WTC11 (cell line): ENCODE results near the gene CD70. TPM values are rescaled to one million over a fixed set of nuclear protein-coding genes. Genes with fewer than 3 reads are reported as not detected.

Experiments used
- ATAC-seq: fragments of 200-7000 bp; cut with Tn5 transposase; 2 replicates; pipeline ENCODE4 v1.10.0; 2021; ENCODE audit warnings: mild to moderate bottlenecking, moderate library complexity
- CTCF ChIA-PET: fragments of 300-600 bp; sonication (Branson Sonifier 250); formaldehyde crosslinking; loops from one replicate; lab custom pipeline; 2021; ENCODE audit warnings: antibody characterized with exemption; lab: Charles Lee
- POLR2A ChIA-PET: fragments of 350-600 bp; sonication (Branson Sonifier 250); formaldehyde crosslinking; loops from one replicate; lab custom pipeline; 2021; ENCODE audit warnings: antibody characterized with exemption; lab: Charles Lee
- DNase-seq: peaks from one replicate; pipeline ENCODE4 v3.0.0; 2021; ENCODE audit warnings: low spot score
- H3K27ac Mint-ChIP-seq: 2 replicates; pipeline ENCODE4 v1.8.0; 2021; ENCODE audit warnings: mixed read lengths
- H3K27me3 Mint-ChIP-seq: 2 replicates; pipeline ENCODE4 v1.8.0; 2021; ENCODE audit warnings: low read depth, mild to moderate bottlenecking, moderate library complexity, mixed read lengths
- H3K36me3 Mint-ChIP-seq: 2 replicates; pipeline ENCODE4 v1.8.0; 2021; ENCODE audit warnings: mixed read lengths
- H3K4me1 Mint-ChIP-seq: 2 replicates; pipeline ENCODE4 v1.8.0; 2022; ENCODE audit warnings: mixed read lengths
- H3K4me3 Mint-ChIP-seq: 2 replicates; pipeline ENCODE4 v1.8.0; 2021; ENCODE audit warnings: mild to moderate bottlenecking, moderate library complexity, mixed read lengths
- H3K9me3 Mint-ChIP-seq: 2 replicates; pipeline ENCODE4 v1.8.0; 2021; ENCODE audit warnings: mixed read lengths
- ARID4B ChIP-seq: sonication (generic); formaldehyde crosslinking; IDR thresholded peaks from 2 replicates; pipeline ENCODE4 v1.8.0; 2023; ENCODE audit warnings: missing genetic modification reagents, mild to moderate bottlenecking, borderline replicate concordance
- CREB1 ChIP-seq: sonication (generic); formaldehyde crosslinking; IDR thresholded peaks from 2 replicates; pipeline ENCODE4 v1.8.0; 2023; ENCODE audit warnings: mild to moderate bottlenecking, missing genetic modification reagents
- ERG ChIP-seq: fragments of 250-450 bp; sonication (Bioruptor Pico); IDR thresholded peaks from 2 replicates; pipeline ENCODE4 v1.8.0; 2021; ENCODE audit warnings: mild to moderate bottlenecking
- FOXK1 ChIP-seq: sonication (generic); formaldehyde crosslinking; IDR thresholded peaks from 2 replicates; pipeline ENCODE4 v1.8.0; 2022; ENCODE audit warnings: mild to moderate bottlenecking, moderate library complexity, missing genetic modification reagents
- FOXP1 ChIP-seq: sonication (generic); formaldehyde crosslinking; IDR thresholded peaks from 2 replicates; pipeline ENCODE4 v1.8.0; 2022; ENCODE audit warnings: missing genetic modification reagents, mild to moderate bottlenecking, moderate library complexity, borderline replicate concordance
- GABPB1 ChIP-seq: sonication (generic); formaldehyde crosslinking; IDR thresholded peaks from 2 replicates; pipeline ENCODE4 v1.8.1; 2023; ENCODE audit warnings: mild to moderate bottlenecking, missing genetic modification reagents
- GRHL2 ChIP-seq: fragments of 250-450 bp; sonication (Bioruptor Pico); IDR thresholded peaks from 2 replicates; pipeline ENCODE4 v1.8.0; 2022; ENCODE audit warnings: mild to moderate bottlenecking, moderate library complexity; ENCODE audit not compliant: insufficient replicate concordance, severe bottlenecking
- HMGA2 ChIP-seq: fragments of 250-450 bp; sonication (Bioruptor Pico); IDR thresholded peaks from 2 replicates; pipeline ENCODE4 v1.4.0; 2021; ENCODE audit warnings: mild to moderate bottlenecking, moderate library complexity
- IRF2 ChIP-seq: sonication (generic); formaldehyde crosslinking; IDR thresholded peaks from 2 replicates; pipeline ENCODE4 v1.8.0; 2022; ENCODE audit warnings: low read depth, missing genetic modification reagents, borderline replicate concordance
- MLX ChIP-seq: sonication (generic); formaldehyde crosslinking; IDR thresholded peaks from 2 replicates; pipeline ENCODE4 v1.8.1; 2023; ENCODE audit warnings: mild to moderate bottlenecking, missing genetic modification reagents, moderate library complexity
- SMAD3 ChIP-seq: sonication (generic); formaldehyde crosslinking; IDR thresholded peaks from 2 replicates; pipeline ENCODE4 v1.8.0; 2022; ENCODE audit warnings: missing genetic modification reagents, mild to moderate bottlenecking, borderline replicate concordance
- SP1 ChIP-seq: sonication (generic); formaldehyde crosslinking; conservative IDR thresholded peaks from 2 replicates; pipeline ENCODE4 v1.8.1; 2022; ENCODE audit warnings: missing genetic modification reagents
- TCF7 ChIP-seq: sonication (generic); formaldehyde crosslinking; IDR thresholded peaks from 2 replicates; pipeline ENCODE4 v1.8.0; 2022; ENCODE audit warnings: mild to moderate bottlenecking, low read depth, missing genetic modification reagents, moderate library complexity
- USF1 ChIP-seq: sonication (generic); formaldehyde crosslinking; IDR thresholded peaks from 2 replicates; pipeline ENCODE4 v1.8.0; 2022; ENCODE audit warnings: mild to moderate bottlenecking, missing genetic modification reagents
- ZNF317 ChIP-seq: sonication (generic); formaldehyde crosslinking; IDR thresholded peaks from 2 replicates; pipeline ENCODE4 v1.8.1; 2023; ENCODE audit warnings: low read depth, mild to moderate bottlenecking, moderate library complexity, missing genetic modification reagents, borderline replicate concordance
- ZNF416 ChIP-seq: fragments of 250-450 bp; sonication (Bioruptor Pico); IDR thresholded peaks from 2 replicates; pipeline ENCODE4 v1.9.0; 2021; ENCODE audit warnings: mild to moderate bottlenecking, inconsistent platforms
- ZSCAN18 ChIP-seq: fragments of 250-450 bp; sonication (Bioruptor Pico); IDR thresholded peaks from 2 replicates; pipeline ENCODE4 v2.1.2; 2022; ENCODE audit warnings: mild to moderate bottlenecking, moderate library complexity
- total RNA-seq: library from RNA; stranded (reverse); gene quantifications from 3 replicates; pipeline ENCODE4 v1.2.3, GENCODE V29; 2021
- TF ChIP-seq, protein P1 (sequence below): fragments of 250-450 bp; sonication (Bioruptor Pico); IDR thresholded peaks from 2 replicates; pipeline ENCODE4 v1.9.0; 2021; ENCODE audit warnings: mild to moderate bottlenecking, borderline replicate concordance

CD70 gene
- total RNA-seq, 1 experiment from 2014 or later = 2.1 TPM

- TF ChIP-seq, protein P1, sequence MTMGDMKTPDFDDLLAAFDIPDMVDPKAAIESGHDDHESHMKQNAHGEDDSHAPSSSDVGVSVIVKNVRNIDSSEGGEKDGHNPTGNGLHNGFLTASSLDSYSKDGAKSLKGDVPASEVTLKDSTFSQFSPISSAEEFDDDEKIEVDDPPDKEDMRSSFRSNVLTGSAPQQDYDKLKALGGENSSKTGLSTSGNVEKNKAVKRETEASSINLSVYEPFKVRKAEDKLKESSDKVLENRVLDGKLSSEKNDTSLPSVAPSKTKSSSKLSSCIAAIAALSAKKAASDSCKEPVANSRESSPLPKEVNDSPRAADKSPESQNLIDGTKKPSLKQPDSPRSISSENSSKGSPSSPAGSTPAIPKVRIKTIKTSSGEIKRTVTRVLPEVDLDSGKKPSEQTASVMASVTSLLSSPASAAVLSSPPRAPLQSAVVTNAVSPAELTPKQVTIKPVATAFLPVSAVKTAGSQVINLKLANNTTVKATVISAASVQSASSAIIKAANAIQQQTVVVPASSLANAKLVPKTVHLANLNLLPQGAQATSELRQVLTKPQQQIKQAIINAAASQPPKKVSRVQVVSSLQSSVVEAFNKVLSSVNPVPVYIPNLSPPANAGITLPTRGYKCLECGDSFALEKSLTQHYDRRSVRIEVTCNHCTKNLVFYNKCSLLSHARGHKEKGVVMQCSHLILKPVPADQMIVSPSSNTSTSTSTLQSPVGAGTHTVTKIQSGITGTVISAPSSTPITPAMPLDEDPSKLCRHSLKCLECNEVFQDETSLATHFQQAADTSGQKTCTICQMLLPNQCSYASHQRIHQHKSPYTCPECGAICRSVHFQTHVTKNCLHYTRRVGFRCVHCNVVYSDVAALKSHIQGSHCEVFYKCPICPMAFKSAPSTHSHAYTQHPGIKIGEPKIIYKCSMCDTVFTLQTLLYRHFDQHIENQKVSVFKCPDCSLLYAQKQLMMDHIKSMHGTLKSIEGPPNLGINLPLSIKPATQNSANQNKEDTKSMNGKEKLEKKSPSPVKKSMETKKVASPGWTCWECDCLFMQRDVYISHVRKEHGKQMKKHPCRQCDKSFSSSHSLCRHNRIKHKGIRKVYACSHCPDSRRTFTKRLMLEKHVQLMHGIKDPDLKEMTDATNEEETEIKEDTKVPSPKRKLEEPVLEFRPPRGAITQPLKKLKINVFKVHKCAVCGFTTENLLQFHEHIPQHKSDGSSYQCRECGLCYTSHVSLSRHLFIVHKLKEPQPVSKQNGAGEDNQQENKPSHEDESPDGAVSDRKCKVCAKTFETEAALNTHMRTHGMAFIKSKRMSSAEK (CRISPR knock-in tag) = no peak
- TF ChIP-seq SMAD3 (CRISPR knock-in tag) (no peak), ZNF317 (CRISPR knock-in tag) (no peak), FOXK1 (CRISPR knock-in tag) (no peak), HMGA2 (no peak)
Observed at GRCh38 chr19:6572217-6572616, 18.7 kb downstream of the CD70 start (continued).

- Mint-ChIP-seq H3K9me3 (peaks cover 34% of the 10 kb centered on the region), H3K4me1 (peaks cover 7% of the 10 kb centered on the region; the same call in 1 of the 2 replicates), H3K36me3 (peaks cover 10% of the 10 kb centered on the region)
- ATAC-seq = no peak
- CTCF ChIA-PET = interaction anchor here (1.0 kb wide), 1 partner anchor 19 kb away, joined by 4 read pairs; no protein-coding TSS in a partner anchor
- TF ChIP-seq IRF2 (CRISPR knock-in tag) (no peak), HMGA2 (no peak), FOXP1 (CRISPR knock-in tag) (no peak), USF1 (CRISPR knock-in tag) (no peak), GABPB1 (CRISPR knock-in tag) (no peak)
- TF ChIP-seq, all 79 proteins: peak for 0
- POLR2A ChIA-PET = no interaction called here
- DNase-seq = no peak
- Mint-ChIP-seq H3K4me3 (no peak overlapping the region), H3K27me3 (peaks cover 14% of the 10 kb centered on the region), H3K27ac (no peak overlapping the region)
Observed at GRCh38 chr19:6571167-6571566, 19.8 kb downstream of the CD70 start.

DNA sequence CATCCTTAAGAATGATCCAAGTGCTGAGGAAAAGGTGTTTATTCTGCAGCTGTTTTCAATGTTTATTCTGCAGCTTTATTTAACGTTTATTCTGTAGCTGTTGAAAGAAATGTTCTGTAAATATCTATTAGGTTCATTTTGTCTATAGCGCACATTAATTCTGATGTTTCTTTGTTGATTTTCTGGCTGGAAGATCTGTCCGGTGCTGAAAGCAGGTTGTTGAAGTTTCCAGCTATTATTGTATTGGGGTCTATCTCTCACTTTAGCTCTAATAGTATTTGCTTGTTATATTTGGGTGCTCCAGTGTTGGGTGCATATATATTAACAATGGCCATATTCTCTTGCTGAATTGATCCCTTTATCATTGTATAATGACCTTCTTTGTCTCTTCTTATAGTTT is 20.2 kb downstream of the CD70 start:
- ATAC-seq = no peak
- peaks cover 35% of the 10 kb centered on the region for H3K9me3 Mint-ChIP-seq
- H3K27ac Mint-ChIP-seq = no peak overlapping the region
- ChIA-PET POLR2A (no interaction called here), CTCF (interaction anchor here (1.0 kb wide), 1 partner anchor 19 kb away, joined by 4 read pairs; no protein-coding TSS in a partner anchor)
- peaks cover 14% of the 10 kb centered on the region for H3K27me3 Mint-ChIP-seq
- no peak for DNase-seq
- H3K36me3 Mint-ChIP-seq = peaks cover 14% of the 10 kb centered on the region
- no peak overlapping the region for H3K4me3 Mint-ChIP-seq
- H3K4me1 Mint-ChIP-seq = peaks cover 7% of the 10 kb centered on the region; the same call in 1 of the 2 replicates
- TF ChIP-seq ARID4B (CRISPR knock-in tag) = no peak
- no peak for TF ChIP-seq ZNF416 (CRISPR knock-in tag)
- no peak for TF ChIP-seq ERG (CRISPR knock-in tag)
- TF ChIP-seq TCF7 (CRISPR knock-in tag) = no peak
- TF ChIP-seq ZSCAN18 (CRISPR knock-in tag) = no peak
- TF ChIP-seq GRHL2 (CRISPR knock-in tag) = no peak
- TF ChIP-seq CREB1 (CRISPR knock-in tag) = no peak
- no peak for TF ChIP-seq MLX
- TF ChIP-seq SP1 (CRISPR knock-in tag) = no peak
- no peak for TF ChIP-seq HMGA2
